SHP77 (cell line): ENCODE measurements around the gene CHAF1A.
A peak's percentile ranks its signal among the peaks of the same experiment; 100 is the strongest.

Experiments
- DNase-seq, 2 experiments: peaks; one replicate each; lab custom pipeline; 2025; lab: John Stamatoyannopoulos, UW

CHAF1A gene

DNA sequence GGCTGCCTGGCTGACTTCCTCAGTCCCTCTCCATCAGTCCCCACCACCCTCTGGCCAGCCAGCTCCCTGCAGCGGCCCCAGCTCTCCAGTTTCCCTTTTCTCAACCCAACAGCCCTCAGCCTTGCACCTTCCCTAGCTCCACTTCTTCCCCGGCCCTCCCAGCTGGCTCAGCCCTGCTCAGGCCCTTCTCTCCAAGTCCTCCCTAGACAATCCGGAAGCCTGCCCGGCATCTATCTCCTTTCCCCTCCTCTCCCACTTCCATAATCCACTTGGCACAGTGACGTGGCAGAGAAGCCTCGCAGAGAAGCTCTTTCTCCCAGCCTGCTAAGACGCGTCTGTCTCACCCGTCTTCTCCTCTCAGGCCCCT, 54.0 kb downstream of the CHAF1A start:
- DNase-seq: peak in 1 of 2 experiments; percentile 22

DNA sequence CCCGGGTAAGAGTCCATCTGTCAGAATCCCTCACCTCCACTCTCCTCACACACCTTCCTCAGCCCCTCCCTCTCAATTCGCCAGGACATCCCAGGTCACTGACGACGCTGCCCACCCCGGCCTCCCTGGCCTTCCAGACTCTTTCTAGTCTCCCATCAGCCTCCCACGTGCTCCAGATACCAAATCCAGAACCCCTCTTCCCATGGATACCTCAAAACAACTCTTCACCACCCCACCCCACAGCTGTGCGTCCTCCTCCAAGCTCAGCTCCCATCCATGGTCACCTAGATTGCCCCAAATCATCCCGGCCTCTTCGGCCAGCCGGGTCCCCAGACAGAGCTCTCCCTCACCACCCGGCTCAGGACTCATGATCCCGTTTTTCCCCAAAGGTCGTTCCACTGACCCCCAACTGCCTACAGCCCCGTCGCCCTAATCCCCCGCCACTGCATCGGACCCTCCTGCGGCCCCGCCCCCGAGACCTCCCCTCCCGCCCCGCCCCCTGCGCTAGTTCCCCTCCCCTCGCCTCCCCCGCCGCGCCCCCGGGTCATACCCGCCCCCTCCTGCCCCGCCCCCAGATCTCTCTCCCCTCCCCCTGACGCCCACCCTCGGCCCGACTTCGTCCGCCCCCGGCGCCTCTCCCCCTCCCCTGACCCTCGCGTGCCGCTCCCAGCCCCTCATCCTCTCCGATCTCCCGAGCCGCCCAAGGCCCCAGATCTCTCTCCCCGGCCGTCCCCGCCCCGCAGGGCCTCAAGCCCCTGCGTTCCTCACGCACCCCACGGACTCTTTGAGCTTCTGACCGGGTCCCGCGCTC, 54.6 kb downstream of the CHAF1A start:
- peak; percentile 38 to 40 for DNase-seq

DNA sequence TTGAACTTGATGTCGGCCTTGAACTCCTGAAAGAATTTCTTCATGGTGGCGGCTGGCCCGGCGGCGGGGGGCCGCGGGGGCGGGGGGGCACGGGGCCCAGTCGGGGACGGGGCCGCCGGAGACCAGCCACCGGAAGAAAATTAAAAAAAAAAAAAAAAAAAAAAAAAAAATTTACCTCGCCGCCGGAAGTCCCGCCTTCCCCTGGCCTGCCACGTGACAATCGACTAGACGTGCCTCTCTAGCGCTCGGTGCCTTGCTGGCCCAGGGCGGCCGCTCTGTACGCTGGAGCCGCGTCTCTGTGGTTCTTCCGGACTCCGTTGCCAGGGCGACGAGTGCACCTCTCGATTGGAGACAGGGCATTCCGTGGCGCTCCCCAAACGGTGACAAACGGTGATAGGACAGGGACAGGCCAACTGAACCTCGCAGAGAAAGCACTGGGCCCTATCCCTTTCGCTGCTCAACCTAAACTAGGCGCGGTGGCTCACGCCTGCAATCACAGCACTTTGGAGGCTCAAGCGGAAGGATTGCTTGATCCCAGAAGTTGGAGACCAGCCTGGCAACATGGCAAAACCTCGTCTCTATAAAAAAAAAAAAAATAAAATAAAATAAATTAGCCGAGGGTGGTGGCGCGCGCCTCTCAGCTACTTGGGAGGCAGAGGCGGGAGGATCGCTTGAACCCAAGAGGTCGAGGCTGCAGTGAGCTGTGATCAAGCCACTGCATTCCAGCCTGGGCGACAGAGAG, 55.4 kb downstream of the CHAF1A start, which contains the start of gene UBXN6:
Gene UBXN6, minus strand, starts transcription at position 141 of the 742 bp plus-strand sequence. Its CDS starts 97 bp downstream, at position 44.
- peak; percentile 96 to 98 for DNase-seq

DNA sequence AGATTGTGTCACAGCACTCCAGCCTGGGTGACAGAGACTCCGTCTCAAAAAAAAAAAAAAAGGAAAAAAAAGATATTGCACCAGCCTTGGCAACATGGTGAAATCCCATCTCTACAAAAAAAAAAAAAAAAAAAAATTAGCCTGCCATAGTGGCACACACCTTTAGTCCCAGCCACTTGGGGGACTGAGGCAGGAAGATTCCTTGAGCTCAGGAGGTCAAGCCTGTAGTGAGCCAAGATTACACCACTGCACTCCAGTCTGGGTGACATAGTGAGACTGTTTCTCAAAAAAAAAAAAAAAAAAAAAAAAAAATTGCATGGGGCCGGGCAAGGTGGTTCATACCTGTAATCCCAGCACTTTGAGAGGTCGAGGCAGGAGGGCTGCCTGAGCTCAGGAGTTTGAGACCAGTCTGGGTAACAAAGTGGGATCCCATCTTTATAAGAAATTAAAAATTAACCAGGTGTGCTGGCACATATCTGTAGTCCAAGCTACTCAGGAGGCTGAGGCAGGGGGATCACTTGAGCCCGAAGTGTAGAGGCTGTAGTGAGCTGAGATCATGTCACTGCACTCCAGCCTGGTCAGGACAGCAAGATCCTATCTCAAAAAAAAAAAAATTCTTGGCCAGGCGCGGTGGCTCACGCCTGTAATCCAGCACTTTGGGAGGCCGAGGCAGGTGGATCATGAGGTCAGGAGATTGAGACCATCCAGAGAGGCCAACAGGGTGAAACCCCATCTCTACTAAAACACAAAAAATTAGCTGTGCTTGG, 62.6 kb downstream of the CHAF1A start:
- no peak for DNase-seq

DNA sequence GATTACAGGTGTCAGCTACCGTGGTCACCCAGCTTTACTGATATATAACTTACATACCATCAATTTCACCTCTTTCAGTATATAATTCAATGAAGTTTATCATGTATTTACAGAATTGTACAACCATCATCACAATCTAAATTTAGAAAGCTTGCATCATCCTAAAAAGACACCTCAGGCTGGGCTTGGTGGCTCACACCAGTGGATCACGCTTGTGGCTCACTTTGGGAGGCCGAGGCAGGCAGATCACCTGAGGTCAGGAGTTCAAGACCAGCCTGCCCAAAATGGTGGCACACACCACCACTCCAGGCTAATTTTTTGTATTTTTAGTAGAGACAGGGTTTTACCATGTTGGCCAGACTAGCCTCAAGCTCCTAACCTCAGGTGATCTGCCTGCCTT, 65.4 kb downstream of the CHAF1A start:
- DNase-seq: no peak

DNA sequence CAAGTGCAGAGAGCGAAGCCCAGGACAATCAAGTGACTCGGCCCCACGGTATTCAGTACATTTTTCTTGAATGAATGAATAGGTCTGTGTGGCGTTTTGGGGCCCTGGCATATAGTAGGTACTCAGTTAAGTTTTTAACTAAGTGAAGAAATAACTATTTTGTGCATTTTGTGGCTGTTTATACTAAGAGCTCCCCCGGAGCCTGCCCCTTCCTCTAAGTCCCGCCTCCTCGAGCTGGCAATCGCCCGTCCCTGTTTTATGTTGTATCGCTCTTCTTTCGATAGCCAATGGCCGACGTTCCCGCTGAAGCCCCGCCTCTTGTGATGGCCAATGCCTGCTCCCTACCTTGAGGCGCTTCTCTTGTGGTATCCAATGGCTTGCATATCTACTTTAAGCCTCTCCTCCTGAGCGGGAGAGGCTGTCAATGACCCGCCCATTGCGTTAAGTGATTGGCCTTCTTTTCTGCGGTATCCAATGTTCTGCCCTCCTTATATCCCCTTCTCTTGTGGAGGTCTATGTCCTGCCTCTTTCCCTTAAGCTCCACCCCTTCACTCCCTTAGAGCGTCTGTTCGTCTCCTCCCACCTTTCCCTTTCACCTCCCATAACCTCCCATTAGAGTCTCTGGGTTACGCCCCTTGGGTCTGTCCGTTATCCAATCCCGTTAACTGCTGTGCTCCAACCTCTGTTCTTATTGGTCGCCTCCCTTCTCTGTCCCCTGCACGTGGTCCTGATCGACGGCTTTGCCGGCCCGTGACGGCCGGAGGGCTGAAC, 69.1 kb downstream of the CHAF1A start:
- DNase-seq: peak; percentile 100

DNA sequence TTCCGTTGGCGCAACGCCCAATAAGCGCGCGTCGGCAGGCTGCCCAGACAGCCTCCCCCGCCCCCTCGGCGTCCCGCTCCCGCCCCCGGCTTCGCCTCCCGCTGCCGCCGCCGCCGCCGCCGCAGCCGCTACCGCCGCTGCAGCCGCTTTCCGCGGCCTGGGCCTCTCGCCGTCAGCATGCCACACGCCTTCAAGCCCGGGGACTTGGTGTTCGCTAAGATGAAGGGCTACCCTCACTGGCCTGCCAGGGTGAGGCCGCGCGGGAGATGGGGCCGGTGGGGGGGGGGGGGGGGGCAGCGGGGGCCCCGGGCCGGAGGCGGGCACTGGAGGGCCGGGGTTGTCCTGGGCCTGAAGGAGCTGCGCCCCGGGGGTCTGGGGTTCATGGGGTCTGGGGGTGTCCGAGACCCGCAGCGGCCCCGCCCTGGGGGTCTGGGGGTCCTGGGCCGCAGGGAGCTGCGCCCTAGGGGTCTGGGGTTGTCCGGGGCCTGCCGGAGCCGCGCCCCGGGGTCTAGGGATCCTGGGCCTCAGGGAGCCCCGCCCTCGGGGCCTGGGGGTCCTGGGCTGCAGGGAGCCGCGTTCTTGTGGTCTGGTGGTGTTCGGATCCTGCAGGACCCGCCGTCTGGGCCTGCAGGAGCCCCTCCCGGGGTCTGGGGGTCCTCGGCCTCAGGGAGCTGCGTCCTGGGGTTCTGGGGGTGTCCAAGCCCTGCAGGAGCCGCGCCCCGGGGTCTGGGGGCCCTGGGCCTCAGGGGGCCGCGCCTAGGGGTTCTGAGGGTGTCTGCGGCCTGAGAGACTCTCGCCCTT, 69.9 kb downstream of the CHAF1A start, which contains the start of gene HDGFL2:
Gene HDGFL2, plus strand, starts transcription at position 124 of the 801 bp plus-strand sequence. Its CDS starts 54 bp downstream, at position 178.
- no peak for DNase-seq

DNA sequence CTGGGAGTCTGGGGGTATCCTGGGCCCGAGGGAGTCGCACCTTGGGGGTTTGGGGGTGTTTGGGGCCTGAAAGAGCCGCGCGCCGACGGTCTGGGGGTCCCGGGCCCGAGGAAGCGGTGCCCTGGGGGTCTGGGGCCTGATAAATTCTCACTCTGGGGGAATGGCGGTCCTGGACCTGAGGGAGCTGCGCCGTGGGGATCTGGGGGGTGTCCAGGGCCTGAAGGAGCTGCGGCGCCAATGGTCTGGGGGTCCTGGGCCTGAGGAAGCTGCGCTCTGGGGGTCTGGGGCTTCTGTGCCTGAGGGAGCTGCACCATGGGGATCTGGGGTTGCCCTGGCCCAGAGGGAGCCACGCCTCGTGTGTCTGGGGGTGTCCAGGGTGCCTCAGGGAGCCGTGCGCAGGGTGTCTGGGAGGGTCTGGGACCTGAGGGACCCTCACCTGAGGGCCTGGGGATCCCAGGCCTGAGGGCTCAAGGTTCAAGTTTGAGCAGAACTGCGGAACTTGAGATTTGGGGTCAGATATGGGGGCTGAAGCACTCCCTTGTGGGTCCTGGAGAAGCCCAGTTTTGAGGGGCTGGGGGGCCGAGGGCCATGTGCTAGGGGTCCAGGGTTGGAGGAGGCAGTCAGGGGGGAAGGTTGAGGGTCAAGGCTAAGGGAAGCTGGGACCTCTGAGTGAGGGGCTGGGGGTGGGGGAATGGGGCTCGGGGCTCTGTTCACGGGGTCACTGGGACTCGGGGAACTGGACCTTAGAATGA, 70.7 kb downstream of the CHAF1A start:
- DNase-seq: no peak

DNA sequence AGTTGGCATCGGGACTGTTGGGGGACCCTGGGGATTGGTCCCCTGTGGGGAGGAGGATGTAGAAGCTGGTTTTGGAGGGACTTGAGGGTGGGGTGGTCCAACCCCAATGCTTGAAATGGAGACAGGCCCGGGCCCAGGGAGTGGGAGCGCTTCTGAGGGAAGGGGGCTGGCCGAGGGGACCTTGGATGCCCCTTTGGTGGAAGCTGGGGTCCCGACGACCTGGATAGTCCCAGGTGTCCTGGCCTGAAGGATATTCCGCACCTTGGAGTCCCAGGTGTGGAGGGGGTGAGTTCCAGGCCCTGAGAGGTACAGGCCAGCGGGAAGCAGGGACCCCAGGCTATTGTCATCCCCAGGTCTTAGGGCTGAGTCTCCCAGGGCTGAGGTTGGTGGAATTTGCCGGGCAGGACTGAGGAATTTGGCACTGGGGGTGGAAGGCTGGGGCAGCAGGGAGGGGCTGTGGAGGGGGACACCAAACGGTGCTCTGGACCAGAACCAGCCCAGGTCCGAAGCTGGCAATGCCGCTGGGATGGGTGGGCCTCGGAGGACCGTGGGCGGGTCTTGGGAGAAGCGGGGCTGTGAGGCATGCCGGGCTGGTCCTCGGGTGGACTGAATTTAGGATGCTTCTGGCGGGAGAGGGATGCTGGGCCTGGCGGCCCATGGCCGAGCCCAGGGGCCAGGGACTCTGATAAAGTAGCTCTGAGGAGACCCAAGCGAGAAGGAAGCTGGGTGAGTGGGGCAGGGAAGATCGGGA, 71.5 kb downstream of the CHAF1A start:
- no peak for DNase-seq

DNA sequence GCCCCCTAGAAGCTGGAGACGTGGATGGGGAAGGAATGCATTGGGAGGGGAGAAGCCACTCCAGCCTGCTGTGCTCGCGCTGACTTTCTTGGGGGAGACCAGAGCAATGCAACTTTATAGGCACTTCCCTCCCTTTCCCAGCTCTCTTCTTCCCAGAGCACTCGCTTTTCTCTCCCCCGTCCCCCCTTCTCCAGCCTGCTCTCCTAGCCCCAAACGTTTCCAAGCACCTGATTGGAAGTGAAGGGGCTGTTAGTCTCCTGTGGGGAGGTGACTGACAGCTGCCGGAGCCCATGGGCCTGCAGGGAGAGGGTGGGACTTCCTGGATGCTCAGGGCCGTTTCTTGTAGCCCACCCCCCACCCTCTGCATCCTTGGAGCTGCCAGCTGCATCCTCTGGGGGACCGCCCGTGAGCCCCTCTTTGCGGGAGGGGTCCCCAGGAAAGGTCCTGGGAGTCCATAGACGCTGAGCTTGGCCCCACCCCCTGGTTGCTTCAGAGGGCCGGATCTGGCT, 72.1 kb downstream of the CHAF1A start:
- DNase-seq: peak; percentile 75 to 81

DNA sequence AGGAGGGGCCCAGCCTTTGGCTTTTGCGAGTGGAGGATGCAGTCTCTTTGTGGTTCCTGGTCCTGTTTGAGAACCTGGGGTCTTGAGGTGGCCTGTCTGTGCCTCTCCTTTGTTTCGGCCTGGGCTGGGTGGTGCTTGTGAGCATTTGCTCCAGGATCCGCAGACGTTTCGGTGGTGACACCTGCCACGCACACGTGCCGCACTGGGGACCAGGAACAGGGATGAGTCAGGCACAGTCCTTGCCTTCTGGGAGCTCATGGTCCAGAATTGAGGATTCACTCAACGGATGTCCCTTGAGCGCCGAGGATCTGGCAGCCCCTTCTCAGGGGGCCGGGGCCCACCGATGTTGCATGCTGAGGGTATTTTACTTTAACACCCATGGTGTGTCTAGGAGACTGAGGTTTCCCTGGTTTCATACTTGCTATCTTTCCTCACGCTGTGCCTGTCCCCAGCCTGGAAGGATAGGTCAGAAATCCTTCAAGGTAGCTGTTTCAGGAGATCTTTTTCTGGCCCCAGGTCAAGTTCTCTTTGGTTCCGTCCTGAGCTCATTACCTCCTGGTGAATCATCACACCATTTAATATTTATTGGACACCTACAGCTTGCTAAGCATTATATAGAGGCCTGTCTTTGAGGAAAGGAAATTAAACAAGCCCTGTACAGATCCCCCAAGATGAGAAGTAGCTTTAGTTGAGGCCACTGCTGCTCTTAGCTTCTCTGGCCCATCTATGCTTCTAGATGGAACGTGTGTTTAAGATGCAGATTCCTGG, 74.8 kb downstream of the CHAF1A start:
- DNase-seq: no peak

DNA sequence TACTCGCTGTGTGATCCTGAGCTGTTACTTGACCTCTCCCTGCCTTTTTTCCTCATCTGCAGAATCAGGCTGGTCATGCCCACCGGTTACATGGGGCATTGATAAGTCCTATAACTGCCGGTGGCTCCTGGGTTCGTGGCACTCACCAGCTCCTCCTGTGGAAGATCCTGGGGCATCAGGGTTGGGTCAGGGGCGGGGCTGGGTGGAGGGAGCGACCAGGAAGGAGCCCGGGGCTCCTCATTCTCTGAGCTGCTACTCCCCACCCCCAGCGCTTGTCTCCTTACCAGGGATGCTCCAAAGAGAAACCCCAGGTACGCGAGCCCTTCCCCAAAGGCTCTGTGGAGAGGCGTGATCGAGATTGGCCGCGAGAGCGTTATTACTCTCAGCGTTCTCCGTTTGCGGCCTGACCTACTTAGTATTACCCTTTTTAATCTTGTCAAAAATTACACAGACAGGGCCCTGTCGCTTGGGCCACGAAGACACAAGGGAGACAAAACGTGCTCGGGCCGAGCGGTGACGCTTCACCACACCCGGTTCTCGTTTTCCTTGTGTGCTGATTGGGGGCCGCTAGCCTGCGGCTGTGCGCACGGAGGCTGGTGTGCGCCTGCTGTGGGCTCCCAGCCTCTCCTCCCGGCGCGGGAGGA, 80.4 kb downstream of the CHAF1A start:
- no peak for DNase-seq

DNA sequence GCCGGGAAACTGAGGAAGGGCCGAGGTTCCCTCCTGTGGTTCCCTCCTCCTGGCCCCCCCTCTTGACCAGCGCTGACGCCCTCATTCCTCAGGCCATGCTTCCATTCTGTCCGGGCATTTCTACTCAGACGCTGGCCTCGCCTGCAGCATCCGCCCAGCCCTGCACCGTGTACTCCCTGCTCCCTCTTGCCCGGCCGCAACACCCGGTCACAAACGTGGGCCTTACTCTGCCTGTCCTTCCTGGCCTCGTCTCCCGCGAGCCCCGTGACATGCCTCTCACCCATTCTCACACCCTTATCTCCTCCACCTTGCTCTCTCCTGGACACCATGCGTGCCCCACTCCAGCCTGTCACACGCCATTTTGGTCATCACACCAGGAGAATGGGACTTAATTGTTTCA, 80.9 kb downstream of the CHAF1A start:
- DNase-seq: no peak

DNA sequence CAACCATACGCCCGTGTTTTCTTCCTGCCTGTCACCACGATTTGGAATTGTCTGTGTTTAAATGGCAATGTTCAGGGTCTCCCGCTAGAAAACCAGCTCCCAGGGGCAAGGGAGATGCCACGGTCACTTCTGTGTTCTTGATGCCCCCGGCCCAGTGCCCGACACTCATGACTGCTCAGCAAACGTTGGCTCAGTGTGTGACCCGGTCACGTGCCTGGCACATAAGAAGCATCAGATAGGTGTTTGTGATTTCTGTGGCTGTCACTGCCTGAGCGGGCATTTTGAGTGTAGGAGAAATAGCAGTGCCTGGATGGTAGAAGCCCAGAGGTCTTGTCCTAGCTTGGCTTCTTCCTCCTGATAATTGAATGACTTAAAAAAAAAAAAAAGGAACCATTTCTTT, 85.1 kb downstream of the CHAF1A start:
- DNase-seq: no peak

DNA sequence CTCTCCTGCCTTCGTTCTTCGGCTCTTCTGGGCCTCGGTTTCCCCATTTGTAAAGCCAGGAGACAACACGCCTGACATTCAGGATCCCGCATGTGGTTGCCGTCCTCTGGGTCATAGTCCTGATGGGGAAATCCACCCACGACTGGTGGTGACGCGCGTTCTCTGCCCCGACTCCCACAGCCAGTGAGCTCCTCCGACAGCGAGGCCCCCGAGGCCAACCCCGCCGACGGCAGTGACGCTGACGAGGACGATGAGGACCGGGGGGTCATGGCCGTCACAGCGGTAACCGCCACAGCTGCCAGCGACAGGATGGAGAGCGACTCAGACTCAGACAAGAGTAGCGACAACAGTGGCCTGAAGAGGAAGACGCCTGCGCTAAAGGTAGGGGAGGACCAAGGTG, 86.1 kb downstream of the CHAF1A start:
- DNase-seq: no peak

DNA sequence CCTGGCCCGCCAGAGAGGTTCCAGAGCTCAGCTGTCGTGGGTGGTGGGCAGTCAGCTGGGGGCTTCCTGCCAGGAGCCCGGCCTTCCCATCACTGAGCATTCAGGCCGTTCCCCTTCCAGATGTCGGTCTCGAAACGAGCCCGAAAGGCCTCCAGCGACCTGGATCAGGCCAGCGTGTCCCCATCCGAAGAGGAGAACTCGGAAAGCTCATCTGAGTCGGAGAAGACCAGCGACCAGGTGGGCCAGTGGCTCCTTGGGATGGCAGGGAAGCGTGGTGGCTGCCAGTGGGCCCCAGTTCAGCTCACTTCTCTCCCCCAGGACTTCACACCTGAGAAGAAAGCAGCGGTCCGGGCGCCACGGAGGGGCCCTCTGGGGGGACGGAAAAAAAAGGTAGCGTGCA, 89.0 kb downstream of the CHAF1A start:
- no peak for DNase-seq

DNA sequence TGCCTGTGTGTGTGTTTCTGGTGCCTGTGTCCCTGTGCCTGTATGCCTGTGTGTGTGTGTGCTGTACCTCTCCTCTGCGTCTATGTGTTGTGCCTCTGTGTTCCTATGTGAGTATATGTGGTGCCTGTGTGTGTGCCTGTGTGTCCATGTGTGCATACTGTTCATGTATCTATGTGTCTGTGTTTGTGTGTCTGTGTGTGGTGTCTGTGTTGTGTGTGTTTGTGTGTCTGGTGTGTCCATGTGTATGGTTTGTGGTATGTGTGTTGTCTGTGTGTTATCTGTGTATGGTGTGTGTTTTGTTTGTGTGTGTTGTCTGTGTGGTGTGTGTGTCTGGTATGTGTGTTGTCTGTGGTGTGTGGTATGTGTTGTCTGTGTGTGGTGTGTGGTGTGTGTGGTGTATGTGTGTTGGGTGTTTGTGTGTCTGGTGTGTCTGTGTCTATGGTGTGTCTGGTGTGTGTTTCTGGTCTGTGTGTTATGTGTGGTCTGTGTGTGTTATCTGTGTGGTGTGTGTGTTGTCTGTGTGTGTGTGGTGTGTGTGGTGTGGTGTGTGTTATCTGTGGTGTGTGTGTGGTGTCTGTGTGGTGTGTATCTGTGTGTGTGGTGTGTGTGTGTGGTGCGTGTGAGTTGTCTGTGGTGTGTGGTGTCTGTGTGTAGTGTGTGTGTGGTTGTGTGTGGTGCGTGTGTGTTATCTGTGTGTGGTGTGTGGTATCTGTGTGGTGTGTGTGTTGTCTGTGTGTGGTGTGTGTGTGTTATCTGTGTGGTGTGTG, 90.1 kb downstream of the CHAF1A start:
- no peak for DNase-seq
